SH-SY5Y (cell line): Measurements from ENCODE around the gene RAB33B.

Source experiments
- GATA2 ChIP-seq: IDR thresholded peaks from 2 replicates; pipeline ENCODE4 v1.6.1; 2011; ENCODE audit warnings: mild to moderate bottlenecking, low read depth, low read length
- GATA3 ChIP-seq: IDR thresholded peaks from 2 replicates; pipeline ENCODE4 v1.6.1; 2011; ENCODE audit warnings: low read depth, mild to moderate bottlenecking, low read length, moderate library complexity

Gene RAB33B

GRCh38 chr4:139454111-139455045, at the start of gene RAB33B:
TSS of gene RAB33B (plus strand) at chr4:139454121. CDS start at chr4:139454196, 75 bp downstream.
- TF ChIP-seq GATA2 (0 out of 2 replicates have a peak, but pooled peaks have one; percentile 5), GATA3 (no peak)

- TF ChIP-seq GATA3: no peak
- TF ChIP-seq GATA2: no peak
These were observed 43.6 kb upstream of the RAB33B start for GRCh38 chr4:139410312-139410711.

DNA sequence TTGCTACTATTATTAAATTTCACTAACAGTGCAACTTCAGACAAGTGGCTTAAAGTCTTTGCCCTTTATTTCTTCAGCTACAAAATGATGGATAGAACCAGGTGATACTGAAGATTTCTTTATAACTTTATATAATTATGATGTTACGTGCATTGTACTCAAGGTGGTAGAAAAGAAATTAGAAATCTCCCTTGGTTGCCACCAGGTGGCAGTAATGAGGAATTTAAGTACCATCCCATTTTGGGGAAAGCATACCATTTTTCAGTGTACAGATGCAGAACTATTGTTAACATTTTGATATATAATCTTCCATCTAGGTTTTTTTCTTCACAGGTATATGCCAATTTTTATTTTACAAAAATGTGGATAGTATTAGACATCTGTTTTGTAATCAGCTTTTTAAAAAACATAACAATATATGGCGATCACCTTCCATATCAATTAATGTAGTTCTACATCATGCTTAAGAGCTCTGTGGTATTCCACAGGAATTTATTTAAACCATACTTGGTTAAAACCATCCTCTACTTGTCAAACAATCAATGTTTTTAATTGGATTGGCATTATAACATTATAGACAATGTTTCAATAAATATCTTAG, 37.7 kb upstream of the RAB33B start:
- TF ChIP-seq GATA3 (no peak), GATA2 (no peak)

- TF ChIP-seq GATA3 (no peak), GATA2 (no peak)
These were observed 34.5 kb upstream of the RAB33B start for GRCh38 chr4:139419388-139419914.

GRCh38 chr4:139420652-139421051, 33.3 kb upstream of the RAB33B start:
- TF ChIP-seq GATA2 (no peak), GATA3 (no peak)

DNA sequence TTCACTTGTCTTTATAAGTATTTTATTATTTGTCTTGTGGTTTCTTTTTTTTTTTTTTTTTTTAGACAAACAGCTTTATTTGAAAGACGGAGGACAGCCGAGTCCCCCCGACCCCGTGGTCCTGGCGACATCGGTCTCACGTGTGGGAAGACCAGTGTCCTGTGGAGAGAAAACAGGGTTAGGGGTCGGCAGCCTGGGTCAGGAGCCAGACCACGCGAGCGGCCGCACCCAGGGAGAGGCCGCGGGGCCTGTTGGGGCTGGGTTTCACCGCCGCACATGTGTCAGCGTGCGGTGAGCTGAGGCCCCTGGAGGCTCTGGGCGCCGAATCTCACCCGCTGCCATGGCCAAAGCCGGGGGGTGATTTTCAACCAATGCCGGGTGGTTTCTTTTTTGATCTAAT, 17.8 kb upstream of the RAB33B start:
- TF ChIP-seq GATA3 (no peak), GATA2 (no peak)

DNA sequence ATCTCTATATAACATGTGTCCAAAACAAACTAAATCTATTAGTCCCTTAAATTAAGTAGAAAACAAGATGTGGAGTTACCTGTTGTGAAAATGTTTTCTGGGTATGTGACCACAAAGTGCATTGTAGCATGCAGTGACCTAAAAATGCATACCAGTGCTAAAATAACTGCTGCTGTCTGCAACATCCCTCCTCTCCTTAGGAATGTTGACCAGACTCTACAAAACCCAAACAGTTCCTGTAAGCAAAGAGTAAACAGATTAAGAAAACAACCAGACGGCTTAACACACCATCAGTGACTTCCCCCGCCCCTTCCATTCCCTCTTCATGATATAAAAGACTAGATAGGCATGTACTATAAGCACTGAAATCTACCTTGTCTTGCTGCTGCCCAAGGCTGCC, 15.8 kb upstream of the RAB33B start:
- TF ChIP-seq GATA3 (no peak), GATA2 (no peak)

- no peak for TF ChIP-seq GATA3
- TF ChIP-seq GATA2: no peak
These were observed 12.9 kb upstream of the RAB33B start for GRCh38 chr4:139441029-139441428.

DNA sequence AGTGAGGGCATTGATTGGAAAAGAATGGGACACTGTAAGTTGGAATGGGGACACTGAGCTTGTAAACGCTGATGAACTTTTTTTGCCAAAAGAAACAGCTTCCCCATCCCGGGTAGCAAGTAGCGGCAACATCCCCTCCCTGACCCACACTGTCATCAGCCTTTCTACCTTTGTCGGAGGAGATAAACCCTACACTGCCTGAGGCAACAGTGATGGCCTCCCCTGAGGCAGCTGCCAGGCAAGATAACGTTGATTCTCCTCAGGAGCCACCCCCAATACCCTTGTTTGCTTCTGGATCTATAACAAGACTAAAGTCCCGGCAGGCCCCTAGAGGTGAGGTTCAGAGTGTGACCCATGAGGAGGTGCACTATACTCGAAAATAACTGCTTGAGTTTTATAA, 10.3 kb upstream of the RAB33B start:
- TF ChIP-seq GATA2 (no peak), GATA3 (no peak)

DNA sequence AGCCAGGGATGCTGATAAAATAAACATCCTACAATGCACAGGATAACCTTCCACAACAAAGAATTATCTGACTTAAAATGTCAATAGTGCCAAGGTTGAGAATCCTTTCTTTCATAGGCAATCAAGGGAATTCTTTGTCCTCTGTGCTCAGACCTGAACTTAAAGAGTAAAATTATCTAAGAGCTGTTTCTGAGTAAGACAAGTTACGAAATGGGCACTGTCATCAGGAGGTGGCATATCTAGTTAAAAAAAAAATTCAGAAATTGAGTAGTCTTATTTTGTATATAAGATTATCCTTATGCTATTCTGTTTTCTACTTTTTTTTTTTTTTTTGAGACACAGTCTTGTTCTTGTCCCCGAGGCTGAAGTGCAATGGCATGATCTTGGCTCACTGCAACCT, 3.3 kb upstream of the RAB33B start:
- TF ChIP-seq GATA2 (no peak), GATA3 (no peak)

DNA sequence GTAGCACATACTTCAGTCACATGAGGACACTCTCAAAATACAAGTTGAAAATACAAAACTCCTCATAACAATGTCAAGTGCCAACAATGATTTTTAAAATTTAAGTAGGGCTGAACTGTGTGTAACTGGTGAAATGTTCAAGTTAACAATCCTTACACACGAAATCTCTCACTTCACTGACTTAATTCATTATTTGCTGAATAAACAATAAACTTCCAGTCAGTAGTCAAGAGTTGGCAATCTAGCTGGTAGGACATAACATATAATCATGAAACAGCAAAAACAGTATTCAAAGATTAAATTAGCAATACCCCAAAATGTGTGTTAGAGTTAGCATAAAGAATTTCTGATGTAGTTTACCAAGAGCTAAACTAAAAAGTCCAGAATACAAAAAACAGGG, 1.9 kb upstream of the RAB33B start:
- no peak for TF ChIP-seq GATA3
- TF ChIP-seq GATA2: no peak

DNA sequence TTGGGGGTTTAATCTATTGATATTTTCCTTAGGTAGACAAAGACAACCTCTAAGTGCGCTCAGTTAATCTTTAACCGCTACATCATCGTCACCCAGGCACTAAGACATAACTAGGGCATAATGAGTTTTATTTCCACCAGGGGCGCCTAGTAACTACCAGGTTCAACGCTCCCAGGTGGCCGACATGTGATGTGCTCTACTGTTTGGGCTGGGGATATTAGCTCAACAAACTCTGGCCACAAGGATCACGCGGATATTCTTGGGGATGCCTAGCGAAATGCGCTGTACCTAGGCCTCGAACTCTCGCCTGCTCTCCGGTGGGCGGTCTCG, 915 bp upstream of the RAB33B start:
- TF ChIP-seq GATA3 (no peak), GATA2 (no peak)

DNA sequence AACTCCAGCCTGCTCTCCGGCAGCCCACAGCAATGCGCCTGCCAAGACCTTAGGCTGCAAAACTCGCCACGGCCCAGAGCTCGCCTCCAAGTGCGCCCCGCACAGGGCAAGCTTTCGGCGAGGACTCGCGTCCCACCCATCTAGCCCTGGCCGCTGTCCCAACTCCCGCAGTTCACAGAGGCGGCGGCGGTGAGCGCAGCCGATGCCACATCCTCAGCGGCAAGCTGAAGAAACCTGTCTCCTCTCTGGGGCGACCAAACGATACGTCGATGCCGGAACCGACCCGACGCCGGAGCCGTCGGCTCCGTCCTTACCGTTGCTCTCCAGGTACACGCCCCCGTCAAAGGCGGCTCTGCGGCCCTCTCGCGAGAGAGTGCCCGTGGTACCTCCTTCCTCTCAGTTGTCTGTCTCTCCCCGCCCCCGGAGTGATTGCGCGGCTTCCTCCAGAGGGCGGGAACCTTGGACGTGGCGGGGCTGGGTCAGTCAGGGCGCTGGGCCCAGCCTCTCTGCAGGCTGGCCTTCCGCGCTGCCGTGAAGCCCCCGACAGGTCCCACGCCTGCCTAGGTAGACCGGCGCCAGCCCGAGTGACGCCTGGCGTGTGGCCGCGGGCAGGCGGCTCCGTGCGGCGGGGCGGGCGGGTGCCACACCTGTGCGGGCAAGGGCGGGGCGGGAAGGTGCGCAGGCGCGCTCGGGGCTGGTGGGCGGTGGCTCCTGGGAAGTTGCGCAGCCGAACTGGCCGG, 380 bp upstream of the RAB33B start:
- TF ChIP-seq GATA3 (no peak), GATA2 (no peak)

GRCh38 chr4:139455126-139455538, 1.2 kb downstream of the RAB33B start:
- TF ChIP-seq GATA3 (no peak), GATA2 (no peak)
